Stimulated activated naive CD4-positive, alpha-beta T cell (primary cell): ENCODE results near the gene SORCS2.

Source experiments
- DNase-seq, 6 experiments: peaks; one replicate each; lab custom pipeline; 2025; lab: John Stamatoyannopoulos, UW

SORCS2 gene

DNA sequence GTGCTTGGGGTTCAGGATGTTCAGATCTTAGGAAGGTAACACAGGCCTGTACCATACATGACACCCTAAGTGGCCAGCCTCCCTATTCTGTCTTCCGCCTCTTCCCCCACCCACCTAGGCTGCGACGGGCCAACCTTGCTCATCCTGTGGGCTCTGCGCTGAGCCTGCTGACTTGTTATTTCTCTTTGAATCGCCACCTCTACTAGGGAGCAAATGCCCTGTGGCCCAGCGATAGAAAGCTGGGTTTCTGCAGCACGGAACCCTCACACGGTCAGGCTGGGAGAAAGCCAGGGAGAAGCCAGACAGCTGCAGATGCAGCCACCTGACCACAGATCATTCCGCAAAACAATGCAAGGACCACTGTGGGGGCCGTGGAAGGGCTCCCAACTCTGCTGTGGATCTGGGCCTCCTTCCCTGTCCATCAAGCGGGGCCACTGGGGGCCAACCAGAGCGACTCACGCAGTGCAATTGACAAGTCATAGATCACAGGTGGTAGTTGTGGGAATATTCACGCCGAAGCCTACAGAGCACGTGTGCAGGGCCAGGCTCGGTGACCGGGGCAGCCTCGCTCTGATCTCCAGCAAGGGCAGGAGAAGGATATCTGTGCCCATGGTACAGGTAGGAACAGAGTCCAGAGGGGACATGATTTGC is 519.8 kb downstream of the SORCS2 start:
- no peak for DNase-seq

DNA sequence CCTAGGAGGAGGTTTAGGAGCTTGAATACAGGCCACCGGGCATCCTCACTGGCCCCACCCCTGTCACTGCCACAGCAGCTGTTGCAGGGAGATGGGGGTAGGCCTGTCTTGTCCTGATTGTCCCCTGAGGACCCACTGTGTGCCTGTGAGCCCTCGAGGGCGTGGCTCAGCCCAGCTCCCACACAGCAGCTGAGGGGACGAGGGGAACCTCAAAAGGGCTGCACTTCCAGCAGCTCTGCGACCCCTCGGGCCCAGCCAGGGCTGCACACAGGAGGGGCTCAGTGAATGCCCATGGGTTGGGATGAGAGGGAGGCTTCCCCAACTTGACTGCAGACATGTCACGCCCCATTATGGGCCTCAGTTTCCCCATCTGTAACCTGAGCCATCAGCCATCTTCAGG is 521.4 kb downstream of the SORCS2 start:
- DNase-seq = no peak

DNA sequence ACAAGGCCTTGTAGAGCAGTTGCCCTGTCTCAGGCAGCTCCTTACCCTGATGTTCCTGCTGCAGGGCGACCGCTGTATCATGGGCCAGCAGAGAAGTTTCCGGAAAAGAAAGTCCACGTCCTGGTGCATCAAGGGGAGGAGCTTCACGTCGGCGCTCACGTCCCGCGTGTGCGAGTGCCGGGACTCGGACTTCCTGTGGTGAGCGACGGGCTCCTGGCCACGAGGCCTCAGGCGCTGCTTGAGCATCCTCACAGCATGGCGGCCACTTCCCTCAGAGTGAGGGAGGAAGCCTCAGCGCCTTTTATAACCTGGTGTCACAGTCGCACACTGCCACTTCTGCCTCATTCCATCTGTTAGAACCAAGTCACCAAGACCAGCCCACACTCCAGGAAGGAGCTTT is 521.8 kb downstream of the SORCS2 start:
- no peak for DNase-seq

DNA sequence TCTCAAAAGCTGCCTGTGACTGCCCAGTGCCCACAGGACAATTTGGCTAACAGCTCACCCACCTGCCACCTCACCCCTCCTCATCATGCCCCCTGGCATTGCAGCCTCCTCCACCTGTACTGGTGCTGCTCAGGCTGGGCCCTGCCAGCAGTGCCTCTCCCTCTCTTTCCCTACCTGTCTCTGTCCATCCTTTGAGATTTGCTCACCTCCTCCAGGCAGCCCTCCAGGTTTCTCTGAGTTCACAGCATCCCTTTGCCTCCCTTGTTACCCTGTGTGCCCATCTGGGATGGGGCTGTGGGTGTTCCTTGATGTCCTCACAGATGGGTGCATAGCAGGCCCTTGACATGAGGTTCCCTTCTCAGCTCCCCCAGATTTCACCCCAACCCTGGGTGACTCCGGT is 522.4 kb downstream of the SORCS2 start:
- DNase-seq = no peak

DNA sequence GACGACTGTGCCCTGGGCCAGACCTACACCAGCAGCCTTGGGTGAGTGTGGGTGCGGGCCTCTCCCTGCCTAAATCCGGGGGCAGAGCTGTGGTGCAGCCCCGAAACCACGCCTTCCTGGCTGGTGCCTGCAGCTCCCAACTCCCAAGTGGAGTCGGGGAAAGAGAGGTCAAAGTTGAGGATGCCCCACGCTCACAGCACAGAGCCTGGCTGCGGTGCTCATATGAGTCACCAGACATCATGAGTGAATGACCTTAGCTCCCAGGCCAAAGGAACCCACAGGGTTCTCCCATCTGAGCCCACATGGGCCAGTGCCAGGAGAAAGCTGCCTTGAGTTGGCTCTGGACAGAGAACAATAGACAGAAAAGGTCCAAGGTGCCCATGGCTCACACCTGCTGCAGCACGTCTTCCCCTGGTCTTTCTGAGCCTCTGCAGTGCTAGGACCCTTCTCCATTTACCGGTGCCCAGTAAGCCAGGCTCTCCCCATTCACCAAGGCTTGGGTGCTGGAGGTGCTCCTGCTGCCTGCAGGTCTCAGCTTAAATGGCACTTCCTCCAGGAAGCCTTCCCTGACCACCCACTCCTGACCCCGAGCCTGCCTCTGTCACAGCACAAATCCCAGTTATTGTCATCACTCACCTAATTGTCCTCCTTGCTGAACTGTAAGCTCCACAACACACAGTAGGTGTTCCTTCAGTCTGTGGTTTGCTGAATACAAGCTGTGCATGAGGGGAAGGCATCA is 523.1 kb downstream of the SORCS2 start:
- DNase-seq = no peak

DNA sequence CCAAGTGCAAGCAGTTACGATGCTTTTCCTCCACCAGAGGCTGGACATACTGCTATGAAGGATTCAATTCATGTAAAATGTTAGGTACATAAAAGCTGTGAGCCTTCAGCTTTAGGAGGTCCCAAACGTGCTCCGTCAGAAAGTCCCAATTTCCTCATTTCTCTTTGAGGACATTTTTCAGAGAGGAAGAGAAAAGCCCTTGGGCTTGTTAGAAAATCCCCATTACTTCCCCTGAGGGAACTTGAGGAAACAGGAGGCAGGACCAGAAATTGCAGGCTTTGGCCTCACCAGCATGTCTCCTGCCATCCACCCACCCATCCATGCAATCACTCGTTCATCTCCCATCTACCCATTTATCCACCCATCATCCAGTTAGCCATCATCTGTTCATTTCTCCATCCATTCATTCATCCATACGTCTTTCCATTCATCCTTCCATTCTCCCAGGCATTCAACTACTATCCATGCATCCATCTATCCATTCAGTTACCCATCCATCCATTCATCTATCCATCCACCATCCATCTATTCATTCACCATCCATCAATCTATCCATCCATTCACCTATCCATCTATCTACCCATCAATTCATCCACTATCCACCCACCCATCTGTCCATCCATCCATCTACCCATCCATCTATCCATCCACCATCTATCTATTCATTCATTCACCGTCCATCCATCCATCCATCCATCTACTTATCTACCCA is 523.8 kb downstream of the SORCS2 start:
- DNase-seq = no peak

DNA sequence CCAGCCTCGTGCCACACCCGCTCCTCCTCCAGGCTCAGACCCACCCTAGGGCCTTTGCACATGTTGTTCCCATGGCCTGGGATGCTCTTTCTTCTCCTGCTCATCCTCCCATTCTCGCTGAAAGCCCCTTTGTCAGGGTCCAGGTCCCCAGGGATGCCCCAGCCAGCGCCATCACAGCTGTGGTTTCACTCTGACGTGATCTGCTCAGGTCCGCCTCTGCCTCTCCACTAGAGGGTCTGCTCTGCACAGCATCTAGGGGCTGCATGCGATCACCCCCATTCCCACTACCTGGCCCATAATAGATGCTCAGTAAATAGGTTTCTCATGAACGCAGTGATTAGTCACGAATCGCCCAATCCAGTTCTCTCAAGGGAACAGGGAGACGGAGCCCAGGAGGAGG is 524.8 kb downstream of the SORCS2 start:
- DNase-seq = no peak

DNA sequence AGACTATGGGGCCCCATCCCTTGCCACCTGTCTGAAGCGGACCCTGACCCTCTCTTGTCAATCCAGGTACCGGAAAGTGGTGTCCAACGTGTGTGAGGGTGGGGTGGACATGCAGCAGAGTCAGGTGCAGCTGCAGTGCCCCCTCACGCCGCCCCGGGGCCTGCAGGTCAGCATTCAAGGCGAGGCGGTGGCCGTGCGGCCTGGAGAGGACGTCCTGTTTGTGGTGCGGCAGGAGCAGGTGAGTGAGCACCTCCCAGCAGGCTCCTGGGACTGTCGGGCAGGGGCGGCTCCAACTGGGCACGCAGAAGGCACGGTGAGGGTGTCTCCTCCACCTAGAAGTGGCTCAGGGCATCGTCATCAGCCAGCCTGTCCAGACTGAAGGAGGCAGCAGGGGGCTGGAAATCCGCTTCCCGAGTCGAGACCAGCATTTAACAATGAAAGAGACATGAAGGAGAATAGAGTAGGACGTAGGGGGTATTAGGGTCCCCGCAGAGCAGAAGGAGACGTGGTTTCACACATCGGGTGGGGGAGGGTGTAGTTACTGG is 525.7 kb downstream of the SORCS2 start:
- DNase-seq = no peak

DNA sequence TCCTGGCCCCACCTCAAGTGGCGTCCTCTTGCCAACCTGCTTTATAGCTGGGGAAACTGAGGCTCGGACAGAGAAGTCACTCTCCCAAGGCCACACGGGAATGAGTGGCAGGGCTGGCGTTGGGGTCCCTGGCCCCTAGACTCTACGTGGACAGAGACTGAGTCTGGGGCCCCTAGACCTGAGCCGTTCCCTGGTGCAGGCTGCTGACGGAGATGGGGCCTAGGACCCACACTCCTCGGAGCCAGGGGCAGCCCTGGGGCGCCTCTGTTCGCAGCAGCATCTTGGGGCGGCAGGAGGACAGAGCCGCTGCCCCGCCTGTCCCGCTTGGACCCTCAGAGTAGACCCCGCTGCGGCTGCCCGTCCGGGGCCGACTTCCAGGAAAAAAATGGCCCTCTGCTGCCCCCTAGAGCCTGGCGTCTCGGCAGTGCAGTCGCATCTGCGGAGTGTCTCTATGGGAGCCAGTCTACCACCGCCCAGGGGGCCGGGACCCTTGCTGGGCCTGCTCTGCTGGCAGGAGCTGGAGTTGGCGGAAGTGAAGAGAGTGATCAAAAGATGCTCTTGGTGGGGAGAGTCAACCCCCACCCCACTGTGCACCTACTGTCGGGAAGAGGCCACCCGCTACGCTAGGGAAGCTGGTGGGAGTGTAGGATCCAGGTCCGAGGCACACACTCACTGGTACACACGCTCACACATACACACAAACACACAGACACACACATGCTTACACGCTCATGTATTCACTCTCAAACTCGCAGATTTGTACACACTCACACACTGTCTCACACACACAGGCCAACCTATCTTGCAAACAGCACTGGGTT is 527.2 kb downstream of the SORCS2 start:
- peak in 5 of 6 experiments; percentile 7 to 47 (median 24) for DNase-seq

DNA sequence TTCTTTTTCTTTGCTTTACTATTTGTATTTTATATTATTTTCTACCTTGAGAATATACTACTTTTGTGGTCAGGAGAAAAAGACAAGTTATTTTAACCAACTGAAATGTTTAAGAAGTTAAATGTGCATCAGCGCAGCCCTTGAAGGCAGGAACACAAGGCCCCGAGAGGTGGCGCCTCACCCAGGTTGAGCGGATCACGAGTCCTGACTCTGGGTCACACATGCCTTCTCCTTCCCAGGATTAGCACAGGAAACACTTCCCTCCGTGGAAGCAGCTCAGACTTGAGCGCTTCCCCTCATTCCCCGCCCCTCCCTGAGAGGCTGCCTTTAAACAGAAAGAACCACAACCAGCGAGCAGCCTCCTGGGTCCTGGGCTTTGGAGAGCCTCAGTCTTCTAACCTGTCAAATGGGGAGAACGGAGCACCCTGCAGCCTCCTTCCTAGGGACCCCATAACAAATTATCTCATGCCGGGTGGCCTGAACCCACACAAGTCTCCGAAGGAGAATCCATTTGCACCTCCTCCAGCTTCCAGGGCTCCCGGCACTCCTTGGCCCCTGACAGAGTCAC is 529.7 kb downstream of the SORCS2 start:
- no peak for DNase-seq

DNA sequence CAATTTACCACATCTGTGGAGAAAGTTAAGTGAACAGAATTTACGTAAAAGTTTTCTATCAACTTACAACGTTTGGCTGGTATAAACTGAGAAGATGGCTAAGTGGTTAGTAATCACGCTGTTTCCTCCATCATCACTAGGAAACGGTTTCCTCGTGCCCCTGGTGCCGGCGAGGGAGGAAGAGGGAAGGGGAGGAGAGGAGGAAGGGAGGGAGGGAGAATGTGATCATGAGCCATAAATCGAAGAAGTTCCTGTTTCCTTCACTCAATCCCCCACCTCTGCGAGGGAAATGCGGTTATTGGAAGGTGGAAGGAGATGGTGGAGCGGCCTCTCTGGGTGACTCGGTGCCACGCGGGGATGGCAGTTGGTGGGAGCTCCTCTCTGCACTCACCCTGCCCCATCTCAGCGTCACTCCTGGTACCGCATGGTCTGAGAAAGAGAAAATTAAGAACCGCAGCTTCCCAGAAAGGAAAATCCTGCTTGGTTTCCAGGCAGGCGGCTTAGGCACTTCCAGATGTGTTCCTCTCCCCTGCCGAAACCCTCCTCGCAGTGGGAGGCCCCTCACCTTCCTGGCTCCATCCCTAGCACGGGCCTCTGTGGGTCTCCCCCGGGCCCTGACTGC is 530.5 kb downstream of the SORCS2 start:
- no peak for DNase-seq

DNA sequence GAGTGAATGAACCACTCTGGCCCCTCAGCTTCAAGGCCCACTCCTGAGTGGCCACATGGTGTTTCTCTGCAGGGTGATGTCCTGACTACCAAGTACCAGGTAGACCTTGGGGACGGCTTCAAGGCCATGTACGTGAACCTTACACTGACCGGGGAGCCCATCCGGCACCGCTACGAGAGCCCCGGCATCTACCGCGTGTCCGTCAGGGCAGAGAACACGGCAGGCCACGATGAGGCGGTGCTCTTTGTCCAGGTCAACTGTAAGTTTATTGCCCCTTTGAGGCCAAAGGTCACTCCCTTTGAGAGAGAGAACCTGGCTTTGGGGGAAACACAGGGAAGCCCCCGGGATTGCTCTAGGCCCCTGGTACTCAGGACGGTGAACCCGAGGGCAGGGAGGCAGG is 531.3 kb downstream of the SORCS2 start:
- no peak for DNase-seq

DNA sequence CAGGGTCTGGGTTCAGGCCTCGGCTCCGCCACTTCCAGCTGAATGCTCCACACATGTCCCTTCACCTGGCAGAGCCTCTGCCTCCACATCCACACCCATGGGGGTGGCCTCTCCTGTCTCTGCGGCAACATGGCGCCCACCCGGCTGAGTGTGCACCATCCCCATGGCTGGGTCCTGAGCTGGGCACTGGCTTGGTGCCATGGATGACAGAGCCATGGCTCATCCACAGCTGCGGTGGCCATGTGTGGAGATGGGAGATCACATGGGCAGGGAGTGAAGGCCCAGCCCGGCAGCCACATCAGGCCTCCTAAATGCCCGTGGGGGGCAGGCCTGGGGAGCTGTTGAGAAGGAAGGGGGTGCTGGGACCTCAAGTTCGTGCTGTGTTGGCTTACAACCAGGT is 533.6 kb downstream of the SORCS2 start:
- DNase-seq = no peak

DNA sequence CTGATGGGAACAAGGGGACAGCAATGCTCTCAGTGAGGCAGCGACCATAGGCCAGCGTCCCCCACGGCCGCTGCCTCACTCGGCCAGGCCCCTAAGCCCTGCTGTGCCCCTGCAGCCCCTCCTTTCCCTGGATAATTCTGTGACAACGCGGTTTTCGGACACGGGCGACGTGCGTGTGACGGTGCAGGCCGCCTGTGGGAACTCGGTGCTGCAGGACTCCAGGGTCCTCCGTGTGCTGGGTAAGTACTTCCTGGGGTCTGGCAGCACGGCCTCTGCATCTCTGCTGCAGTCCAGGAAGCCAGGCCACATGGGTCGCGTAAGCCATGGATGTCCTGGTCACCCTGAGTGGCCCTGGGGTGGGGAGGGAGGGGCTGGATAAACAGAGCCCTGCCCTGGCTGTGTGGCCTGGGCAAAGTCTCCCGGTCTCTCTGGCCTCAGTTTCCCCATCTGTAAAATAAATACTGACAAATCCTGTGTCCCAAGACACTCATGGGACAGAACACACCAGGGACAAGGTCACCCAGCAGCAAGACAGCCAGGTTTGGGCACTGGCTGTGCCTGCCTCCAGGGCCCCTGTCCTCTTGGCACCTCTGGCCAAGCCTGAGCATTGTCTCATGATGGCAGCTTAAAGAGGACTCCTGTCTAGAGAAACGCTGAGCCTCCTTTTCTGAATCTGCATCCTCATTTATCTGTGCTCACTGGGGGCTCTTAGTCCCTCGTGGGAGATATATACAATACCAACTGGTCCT is 534.5 kb downstream of the SORCS2 start:
- DNase-seq = no peak

DNA sequence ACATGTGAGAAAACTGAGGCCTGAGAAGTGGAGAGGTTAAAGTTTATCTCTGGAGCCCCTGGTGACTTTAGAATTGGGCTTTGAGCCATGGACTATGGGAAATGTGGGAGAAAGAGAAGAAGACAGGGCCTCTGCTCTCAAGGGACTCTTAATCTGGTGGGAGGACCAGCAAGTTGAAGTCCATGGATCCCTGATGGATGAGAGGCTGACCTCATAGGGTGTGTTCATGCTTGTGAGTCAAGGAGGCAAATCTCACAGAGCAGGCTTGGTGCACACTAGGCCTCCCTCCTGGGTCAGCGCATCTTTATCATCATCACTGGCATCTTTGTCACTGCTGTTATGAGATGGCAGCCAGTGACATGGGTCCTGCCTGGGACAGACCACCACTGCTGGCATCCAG is 535.4 kb downstream of the SORCS2 start:
- no peak for DNase-seq

DNA sequence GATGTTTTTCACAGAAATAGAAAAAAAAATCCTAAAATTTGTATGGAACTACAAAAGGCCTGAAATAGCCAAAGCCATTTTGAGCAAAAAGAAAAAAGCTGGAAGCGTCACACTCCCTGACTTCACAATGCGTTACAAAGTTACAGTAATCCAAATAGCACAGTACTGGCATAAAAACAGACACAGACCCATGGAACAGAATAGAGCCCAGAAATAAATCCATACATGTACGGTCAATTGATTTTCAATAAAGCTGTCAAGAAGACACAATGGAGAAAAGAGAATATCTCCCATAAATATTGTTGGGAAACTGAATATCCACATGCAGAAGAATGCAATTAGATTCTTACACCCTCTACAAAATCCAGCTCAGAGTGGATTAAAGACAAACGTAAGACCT is 539.1 kb downstream of the SORCS2 start:
- DNase-seq = no peak

DNA sequence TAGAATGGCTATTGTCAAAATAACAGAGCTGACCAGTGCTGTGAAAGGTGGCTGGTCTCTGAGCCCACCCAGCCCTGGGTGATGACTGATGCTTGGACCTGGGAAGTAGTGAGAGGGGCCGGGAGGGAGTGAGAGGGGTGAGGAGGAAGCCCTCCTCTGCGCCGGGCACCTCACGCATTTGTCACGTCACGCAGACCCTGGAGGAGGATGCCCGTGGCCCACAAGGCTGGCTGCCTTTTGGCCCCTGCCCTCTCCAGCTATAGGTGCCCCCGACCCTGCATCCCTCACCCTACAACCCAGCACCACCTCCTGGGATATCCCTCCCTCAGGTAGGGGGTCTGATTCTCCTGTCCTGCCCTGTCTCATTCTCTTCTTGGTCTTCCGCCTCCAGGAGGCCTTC is 539.9 kb downstream of the SORCS2 start:
- no peak for DNase-seq

DNA sequence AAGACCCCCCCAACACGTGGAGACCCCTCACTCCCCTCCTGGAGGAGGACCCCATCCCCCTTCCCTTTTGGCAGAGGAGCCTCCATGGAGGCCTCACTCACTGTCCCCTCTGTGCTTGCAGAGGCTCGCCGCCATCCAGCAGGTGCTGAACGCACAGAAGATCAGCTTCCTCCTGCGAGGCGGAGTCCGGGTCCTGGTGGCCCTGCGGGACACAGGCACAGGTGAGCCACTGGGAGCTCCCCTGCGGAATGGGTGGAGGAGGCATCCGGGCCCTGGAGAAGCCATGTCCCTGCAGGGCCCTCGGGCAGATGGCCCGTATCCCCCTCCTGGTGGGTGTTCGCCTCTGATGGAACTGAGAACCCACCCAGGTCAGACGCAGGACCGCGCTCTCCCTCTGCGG is 540.9 kb downstream of the SORCS2 start:
- DNase-seq = no peak

DNA sequence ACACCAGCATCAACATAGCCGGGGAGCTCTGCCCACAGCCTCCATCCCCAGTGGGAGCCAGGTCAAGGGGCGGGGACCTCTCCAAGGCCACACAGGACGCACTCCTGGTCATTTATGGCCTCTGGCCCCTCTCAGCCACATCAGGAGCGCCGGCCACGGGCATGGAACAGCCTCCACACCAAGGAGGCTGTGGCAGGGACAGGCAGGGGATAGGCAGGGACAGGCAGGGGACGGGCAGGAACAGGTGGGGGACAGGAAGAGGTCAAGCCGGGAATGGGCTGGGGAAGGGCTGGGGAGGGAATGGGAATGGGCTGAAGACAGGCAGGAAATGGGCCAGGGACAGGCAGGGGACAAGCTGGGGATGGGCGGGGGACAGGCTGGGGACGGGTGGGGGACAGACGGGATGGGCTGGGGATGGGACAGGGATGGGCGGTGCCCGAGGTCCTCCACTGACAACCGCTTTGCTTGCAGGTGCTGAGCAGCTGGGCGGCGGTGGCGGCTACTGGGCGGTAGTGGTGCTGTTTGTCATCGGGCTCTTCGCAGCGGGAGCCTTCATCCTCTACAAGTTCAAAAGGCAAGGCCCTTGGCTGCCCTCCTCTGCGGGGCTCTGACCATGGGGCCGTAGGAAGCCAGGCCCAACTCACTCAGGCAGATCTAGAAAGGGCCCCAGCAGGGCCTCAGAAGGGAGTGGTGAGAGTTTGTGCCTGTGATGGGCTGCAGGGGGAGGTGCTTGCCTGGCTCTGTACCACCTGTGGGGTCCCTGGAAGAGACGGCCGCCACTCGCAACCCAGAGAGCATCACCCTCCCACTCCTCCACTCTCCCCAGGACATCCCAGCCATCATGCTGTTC is 541.7 kb downstream of the SORCS2 start:
- DNase-seq = no peak
